IPS-11a (cell line): ENCODE measurements around the gene ABCB4.
A peak's percentile ranks its signal among the peaks of the same experiment; 100 is the strongest.
"Not testable (repeated sequence)": the region's sequence is repeated elsewhere in the genome, so short reads cannot be mapped to it uniquely, and the experiment has no call there.

Source experiments
- H3K4me3 ChIP-seq: one replicate; pipeline ENCODE4 v1.5.1; 2013; ENCODE audit warnings: low read depth, low read length, control low read depth

Gene ABCB4

GRCh38 chr7:87479951-87480350, 4.5 kb upstream of the ABCB4 start:
- no peak overlapping the region for H3K4me3 ChIP-seq

GRCh38 chr7:87476179-87476557, 688 bp upstream of the ABCB4 start:
- H3K4me3 ChIP-seq: peak overlapping the region; percentile 8

GRCh38 chr7:87474533-87475358, 734 bp downstream of the ABCB4 start:
- peak overlapping the region; percentile 24 for H3K4me3 ChIP-seq

GRCh38 chr7:87473986-87474385, 1.5 kb downstream of the ABCB4 start:
- H3K4me3 ChIP-seq: no peak overlapping the region

- no peak overlapping the region for H3K4me3 ChIP-seq
These were observed 2.3 kb downstream of the ABCB4 start for GRCh38 chr7:87473192-87473591.

DNA sequence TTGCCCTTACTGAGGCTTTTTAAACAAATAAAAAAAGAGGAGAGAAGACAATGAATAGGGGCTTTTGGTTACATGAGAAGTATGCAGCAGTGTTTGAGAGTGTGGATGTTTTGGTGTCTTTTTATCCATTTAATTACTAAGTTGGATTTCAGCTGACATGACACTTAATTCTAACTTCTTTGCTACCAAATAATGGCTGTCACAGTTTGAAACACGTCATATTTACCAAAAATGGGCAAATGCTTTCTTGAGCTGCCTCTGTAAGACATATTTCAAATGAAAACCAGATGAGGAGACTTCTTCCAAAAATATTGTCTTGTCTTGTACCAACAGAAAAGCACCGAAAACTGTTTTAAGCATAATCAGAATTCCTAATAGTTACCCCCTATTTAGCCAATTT, 4.0 kb downstream of the ABCB4 start:
- no peak overlapping the region for H3K4me3 ChIP-seq

GRCh38 chr7:87469204-87469603, 6.3 kb downstream of the ABCB4 start:
- H3K4me3 ChIP-seq: not testable (repeated sequence)

DNA sequence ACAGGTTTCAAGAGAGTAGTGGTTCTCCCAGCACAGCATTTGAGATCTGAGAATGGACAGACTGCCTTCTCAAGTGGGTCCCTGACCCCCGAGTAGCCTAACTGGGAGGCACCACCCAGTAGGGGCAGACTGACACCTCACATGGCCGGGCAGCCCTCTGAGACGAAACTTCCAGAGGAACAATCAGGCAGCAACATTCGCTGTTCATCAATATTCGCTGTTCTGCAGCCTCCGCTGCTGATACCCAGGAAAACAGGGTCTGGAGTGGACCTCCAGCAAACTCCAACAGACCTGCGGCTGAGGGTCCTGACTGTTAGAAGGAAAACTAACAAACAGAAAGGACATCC, 10.0 kb downstream of the ABCB4 start:
- not testable (repeated sequence) for H3K4me3 ChIP-seq

GRCh38 chr7:87464830-87465533, 10.5 kb downstream of the ABCB4 start:
- H3K4me3 ChIP-seq: not testable (repeated sequence)

DNA sequence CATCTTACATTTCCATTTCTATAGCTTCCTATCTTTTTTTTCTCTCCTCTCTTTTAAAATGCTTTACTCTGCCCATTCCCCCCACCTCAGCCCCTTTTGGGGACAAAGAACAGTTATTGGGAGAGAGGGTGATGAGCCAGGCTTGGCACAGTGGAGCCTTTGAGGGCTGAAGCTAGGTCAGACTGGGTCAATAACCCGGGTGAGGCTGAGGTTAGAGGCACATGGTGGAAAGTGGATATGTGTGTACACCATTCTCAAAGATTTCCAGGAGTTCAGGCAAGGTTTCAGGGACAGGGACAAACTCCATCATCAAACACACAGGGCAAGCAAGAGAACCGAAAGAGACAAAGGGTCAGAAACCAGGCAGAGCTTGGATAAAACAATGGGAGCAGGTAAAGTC, 11.5 kb downstream of the ABCB4 start:
- H3K4me3 ChIP-seq: no peak overlapping the region

DNA sequence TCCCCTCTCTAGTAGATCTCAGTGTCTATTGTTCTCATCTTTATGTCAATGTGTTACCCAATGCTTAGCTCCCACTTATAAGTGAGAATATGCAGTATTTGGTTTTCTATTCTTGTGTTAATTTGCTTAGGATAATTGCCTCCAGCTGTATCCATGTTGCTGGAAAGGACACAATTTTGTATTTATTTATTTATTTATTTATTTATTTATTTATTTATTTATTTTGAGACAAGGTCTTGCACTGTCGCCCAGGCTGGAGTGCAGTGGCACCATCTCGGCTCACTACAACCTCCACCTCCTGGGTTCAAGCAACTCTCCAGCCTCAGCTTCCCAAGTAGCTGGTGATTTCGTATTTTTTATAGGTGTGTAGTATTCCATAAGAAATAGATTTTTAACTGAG, 15.0 kb downstream of the ABCB4 start:
- H3K4me3 ChIP-seq: not testable (repeated sequence)

DNA sequence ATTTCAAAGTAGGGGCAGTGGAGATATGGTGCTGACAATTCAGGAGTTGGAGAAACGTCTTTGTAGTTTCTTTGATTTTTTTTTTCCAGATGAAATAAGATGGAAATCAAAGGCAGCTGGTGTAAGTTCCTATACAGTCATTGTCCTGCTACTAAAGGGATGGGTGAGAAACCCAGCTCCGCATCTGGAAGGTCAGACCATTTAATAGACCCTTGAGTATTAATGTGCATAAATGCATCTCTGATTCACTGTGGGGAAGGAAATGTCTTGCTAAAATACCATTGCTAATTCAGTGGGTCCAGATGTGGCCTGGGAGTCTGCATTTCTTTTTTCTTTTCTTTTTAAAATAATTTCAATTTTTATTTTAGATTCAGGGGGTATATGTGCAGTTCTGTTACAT, 15.5 kb downstream of the ABCB4 start:
- H3K4me3 ChIP-seq: no peak overlapping the region

DNA sequence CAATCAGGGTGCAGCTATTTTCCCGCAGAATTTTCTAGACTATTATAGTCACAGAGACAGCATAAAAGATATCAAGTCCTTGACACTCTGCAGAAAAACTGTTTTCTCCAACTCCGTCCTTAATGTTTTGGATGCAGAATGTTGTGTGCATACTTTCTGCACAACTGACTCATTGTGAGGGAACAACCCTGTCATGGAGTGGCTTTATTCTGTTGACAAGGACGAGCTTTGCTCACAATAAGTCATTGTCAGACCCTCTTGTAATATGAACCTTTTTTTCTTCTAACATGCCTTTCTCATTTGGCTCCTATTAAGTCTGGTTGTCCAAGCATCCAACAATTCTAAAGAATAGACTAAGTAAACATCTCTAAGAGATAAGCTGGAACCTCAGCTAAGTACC, 17.3 kb downstream of the ABCB4 start:
- no peak overlapping the region for H3K4me3 ChIP-seq

GRCh38 chr7:87456247-87456646, 19.2 kb downstream of the ABCB4 start:
- no peak overlapping the region for H3K4me3 ChIP-seq

DNA sequence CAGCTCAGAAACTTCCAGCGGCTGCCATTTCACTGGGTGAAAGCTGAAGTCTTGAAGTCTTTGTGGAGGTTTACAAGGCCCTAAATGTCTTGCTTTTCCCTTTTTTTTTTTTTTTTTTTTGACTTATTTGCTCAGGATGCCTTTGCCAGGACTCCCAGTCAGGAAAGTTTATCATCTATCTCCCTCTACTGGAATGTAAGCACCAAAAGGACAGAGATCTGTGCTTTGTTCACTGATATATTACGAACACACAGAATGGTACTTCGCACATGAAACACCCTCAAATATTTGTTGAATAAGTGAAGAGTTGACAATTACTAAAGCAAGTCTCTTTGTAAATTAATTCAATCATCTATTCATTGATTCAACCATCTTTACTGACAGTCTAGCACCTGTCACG, 23.2 kb downstream of the ABCB4 start:
- no peak overlapping the region for H3K4me3 ChIP-seq

DNA sequence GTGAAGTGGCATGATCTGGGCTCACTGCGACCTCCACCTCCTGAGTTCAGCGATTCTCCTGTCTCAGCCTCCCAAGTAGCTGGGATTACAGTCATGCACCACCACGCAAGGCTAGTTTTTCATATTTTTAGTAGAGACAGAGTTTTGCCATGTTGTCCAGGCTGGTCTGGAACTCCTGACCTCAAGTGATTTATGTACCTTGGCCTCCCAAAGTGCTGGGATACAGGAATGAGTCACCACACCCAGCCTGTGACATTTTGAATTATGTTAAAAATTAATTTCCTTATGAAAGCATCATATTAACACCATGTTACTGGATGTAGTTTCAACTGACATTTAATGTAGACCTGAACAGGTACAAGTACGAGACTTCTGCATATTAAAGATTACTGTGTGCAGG, 24.3 kb downstream of the ABCB4 start:
- H3K4me3 ChIP-seq: no peak overlapping the region

- no peak overlapping the region for H3K4me3 ChIP-seq
These were observed 24.8 kb downstream of the ABCB4 start for GRCh38 chr7:87450706-87451105.

DNA sequence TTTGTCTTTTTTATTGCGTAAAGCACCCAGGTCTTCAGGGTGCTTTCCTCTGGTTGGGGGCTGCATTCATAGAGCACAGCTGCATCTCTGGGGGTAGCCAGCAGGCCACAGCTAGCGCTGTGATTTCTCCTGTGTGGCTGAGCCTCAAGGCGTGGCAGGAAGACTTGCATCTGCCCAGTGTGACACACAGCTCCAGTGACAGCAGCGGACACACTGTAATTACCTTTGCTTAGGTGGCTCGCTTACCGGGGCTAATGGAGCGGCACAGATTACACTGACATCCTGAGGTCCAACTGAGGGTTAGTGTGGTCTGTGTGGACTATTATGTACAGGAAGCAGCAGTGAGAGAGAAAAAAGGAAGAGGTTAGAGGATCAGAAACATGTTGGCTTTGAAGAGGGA, 27.1 kb downstream of the ABCB4 start:
- H3K4me3 ChIP-seq: no peak overlapping the region

DNA sequence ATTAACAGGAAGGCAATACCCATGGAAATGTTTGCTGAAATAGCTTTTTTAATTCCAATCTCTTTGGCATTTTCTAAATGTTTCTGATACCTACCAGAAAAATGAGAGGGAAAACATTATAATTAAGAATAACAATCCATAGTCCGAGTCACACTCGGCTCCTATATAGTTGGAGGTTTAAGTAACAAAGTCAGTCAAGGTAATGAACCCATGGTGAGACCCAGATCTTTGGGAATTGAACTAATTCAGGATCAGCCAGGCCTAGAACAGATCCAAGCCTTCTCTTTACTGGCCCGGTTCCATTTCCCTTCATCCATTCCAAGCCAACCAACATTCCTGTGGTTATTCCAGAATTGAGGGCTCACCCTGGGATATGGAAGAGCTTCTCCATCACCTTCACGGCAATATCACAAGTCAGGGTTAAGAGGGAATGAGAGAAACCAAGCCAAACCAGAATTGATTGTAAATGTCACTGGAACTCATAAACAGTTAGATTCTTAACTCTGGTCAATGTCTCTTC, 28.3 kb downstream of the ABCB4 start:
- H3K4me3 ChIP-seq: no peak overlapping the region

- no peak overlapping the region for H3K4me3 ChIP-seq
These were observed 29.6 kb downstream of the ABCB4 start for GRCh38 chr7:87445897-87446296.

DNA sequence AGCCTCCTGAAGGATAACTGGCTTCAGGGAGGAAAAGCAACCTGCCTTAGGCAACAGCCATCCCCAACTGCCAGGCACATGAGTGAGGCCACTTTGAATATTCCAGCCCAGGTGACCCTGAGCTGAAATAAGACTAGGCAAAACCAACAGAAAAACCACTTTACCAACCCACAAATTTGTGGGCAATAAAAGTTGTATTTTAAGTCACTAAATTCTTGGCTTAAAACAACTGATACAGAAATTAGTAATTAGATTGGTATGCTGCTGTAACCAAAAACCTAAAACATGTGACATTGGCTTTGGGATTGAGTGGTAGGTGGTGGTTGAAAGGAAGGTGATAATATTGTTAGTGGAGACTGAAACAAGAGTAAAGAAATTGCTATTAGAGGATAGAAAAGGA, 39.9 kb downstream of the ABCB4 start:
- H3K4me3 ChIP-seq: no peak overlapping the region

DNA sequence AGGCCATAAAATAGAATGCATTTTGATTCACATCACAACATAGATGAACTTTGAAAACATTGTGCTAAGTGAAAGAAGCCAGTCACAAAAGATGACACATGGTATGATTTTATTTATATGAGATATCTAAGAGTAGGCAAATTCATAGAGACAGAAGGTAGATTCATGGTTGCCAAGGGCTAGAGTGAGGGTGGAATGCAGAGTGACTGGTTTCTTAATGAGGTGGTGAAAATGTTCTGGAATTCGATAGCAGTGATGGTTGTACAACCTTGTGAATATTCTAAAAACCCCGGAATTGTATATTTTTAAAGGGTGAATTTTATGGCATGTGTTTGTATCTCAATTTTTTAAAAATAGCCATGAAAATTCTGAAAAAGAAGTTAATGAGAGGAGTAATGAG, 42.9 kb downstream of the ABCB4 start:
- no peak overlapping the region for H3K4me3 ChIP-seq
